Activated naive CD4-positive, alpha-beta T cell treated with anti-CD3 and anti-CD28 coated beads for 36 hours (primary cell): Measurements from ENCODE around the gene FAM222B. TPM values are rescaled to one million over a fixed set of nuclear protein-coding genes. Genes with fewer than 3 reads are reported as not detected.
"Not testable (repeated sequence)": the region's sequence is repeated elsewhere in the genome, so short reads cannot be mapped to it uniquely, and the experiment has no call there.

Experiments
- CTCF ChIA-PET: fragments of 350-600 bp; sonication (Branson Sonifier 250); formaldehyde crosslinking; loops from one replicate; lab custom pipeline; 2021; ENCODE audit warnings: antibody characterized with exemption; lab: Charles Lee
- DNase-seq: peaks from one replicate; pipeline ENCODE4 v3.0.0-alpha.2; 2020
- H3K27ac Mint-ChIP-seq: one replicate; pipeline ENCODE4 v1.8.0; 2021; ENCODE audit warnings: mild to moderate bottlenecking, mixed read lengths
- H3K27me3 Mint-ChIP-seq: one replicate; pipeline ENCODE4 v1.8.0; 2021; ENCODE audit warnings: low read depth, mixed read lengths
- H3K36me3 Mint-ChIP-seq: one replicate; pipeline ENCODE4 v1.8.0; 2021; ENCODE audit warnings: low read depth, mixed read lengths
- H3K4me1 Mint-ChIP-seq: one replicate; pipeline ENCODE4 v1.8.0; 2021; ENCODE audit warnings: low read depth, mixed read lengths
- H3K4me3 Mint-ChIP-seq: one replicate; pipeline ENCODE4 v1.8.0; 2021; ENCODE audit warnings: mild to moderate bottlenecking, moderate library complexity, mixed read lengths
- H3K9me3 Mint-ChIP-seq: one replicate; pipeline ENCODE4 v1.8.0; 2021; ENCODE audit warnings: mixed read lengths
- intact Hi-C: fragments of 100-400 bp; cut with micrococcal nuclease; formaldehyde crosslinking; loops from one replicate; pipeline ENCODE4 v1.15.1; 2023
- total RNA-seq, 2 experiments: library from RNA; stranded (reverse); gene quantifications; one replicate each; pipeline ENCODE4 v1.2.3, GENCODE V29; 2021

The FAM222B gene
- total RNA-seq, 2 experiments from 2014 or later = 11.2 TPM

DNA sequence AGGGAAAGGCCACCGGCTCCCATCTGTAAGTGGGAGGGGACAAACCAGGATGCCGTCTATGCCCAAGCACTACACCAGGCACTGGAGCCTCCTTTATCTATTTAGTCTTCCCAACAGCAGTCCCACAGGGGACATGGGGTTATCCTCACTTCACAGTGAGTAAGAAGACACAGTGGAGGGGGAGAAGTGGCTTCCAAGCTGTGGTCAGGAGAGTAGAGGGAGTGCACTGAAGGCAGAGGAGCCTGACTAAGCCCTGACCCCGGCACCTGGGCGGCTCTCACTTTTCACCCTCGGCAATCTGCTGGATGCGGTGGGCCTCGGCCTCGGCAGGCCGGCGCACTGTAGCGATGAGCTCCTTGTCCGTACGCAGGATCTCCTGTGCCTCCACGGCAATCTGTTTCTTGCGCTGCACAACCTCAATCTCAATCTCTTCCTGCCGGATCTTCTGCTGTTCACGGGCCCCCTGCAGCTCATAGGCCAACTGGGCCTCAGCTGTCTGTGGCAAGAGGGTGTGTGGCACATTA lies 39.0 kb upstream of the FAM222B start:
- DNase-seq = no peak
- Mint-ChIP-seq H3K36me3 (peaks cover 24% of the 10 kb centered on the region), H3K4me1 (peaks cover 19% of the 10 kb centered on the region), H3K4me3 (no peak overlapping the region), H3K27ac (no peak overlapping the region), H3K27me3 (no peaks in the 10 kb centered on the region), H3K9me3 (no peaks in the 10 kb centered on the region)
- intact Hi-C loops = no loop called here
- CTCF ChIA-PET = interaction anchor here (0.7 to 1.7 kb wide), 4 partner anchors 21 to 118 kb away, joined by 3 to 7 read pairs (median 4); no protein-coding TSS in a partner anchor

DNA sequence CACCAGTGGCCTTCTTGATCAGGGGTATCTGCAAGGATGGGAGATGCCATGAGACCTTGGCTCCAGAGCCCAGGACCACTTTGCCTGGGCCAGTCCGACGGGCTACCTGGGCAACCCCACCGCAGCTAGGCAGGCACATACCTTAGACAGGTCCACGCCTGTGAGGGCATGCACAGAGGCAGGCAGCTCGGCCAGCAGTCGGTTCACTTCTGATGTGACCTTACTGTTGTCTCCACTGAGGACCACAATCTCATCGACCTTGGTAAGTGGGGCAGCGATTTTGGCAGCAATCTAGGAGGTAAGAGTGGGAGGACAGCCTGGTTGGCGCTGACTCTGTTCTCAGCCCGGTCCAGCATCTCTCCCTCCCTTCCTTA lies 38.0 kb upstream of the FAM222B start:
- Mint-ChIP-seq H3K27me3 (no peaks in the 10 kb centered on the region), H3K9me3 (no peaks in the 10 kb centered on the region), H3K4me3 (no peak overlapping the region), H3K27ac (no peak overlapping the region), H3K36me3 (peaks cover 24% of the 10 kb centered on the region), H3K4me1 (peaks cover 29% of the 10 kb centered on the region)
- intact Hi-C loops = no loop called here
- CTCF ChIA-PET = interaction anchor here (1.3 kb wide), 1 partner anchor 32 kb away, joined by 8 read pairs; no protein-coding TSS in a partner anchor
- DNase-seq = no peak

DNA sequence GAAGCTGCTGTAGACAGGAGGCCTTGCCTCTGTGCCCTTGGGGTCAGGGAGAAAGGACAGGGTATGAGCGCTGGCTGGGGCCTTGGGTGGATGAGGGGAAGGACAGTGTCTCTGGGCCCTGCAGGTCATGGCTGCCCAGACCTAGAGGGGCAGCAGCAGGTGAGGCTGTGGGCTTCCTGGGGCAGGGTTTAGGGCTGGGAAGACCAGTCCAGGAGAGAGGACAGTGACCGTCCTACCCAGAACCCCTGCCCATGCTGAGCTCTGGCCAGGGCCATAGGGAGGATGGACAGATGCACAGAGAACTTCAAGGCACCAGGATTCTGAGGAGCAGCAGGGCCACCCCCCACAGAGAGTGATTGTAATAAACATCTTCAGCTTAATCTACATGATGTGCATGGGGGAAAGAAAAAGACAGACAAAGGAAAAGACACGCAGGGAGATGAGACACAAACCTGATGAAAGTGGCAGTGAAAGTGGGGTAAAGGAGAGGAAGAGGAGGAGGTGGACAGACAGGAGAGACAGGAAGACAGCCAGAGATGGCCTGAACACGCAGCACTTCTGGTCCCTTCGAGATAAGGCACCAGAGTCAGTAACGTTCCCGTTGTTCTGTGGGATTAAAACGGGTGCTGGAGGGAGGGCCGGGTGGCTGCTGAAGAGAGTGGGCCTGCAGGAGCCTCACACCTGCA lies 37.4 kb upstream of the FAM222B start:
- H3K4me1 Mint-ChIP-seq = peaks cover 34% of the 10 kb centered on the region
- no peak for DNase-seq
- no peaks in the 10 kb centered on the region for H3K9me3 Mint-ChIP-seq
- H3K27ac Mint-ChIP-seq = no peak overlapping the region
- intact Hi-C loops = loop anchor here (1.0 to 10.0 kb wide), 4 partner anchors 38 to 305 kb away; partner anchors contain the start of genes ALDOC, FAM222B and PIGS
- CTCF ChIA-PET = interaction anchor here (0.6 to 2.3 kb wide), 6 partner anchors 11 to 153 kb away, joined by 3 to 14 read pairs (median 6); no protein-coding TSS in a partner anchor
- H3K27me3 Mint-ChIP-seq = no peaks in the 10 kb centered on the region
- H3K4me3 Mint-ChIP-seq = no peak overlapping the region
- peaks cover 23% of the 10 kb centered on the region for H3K36me3 Mint-ChIP-seq

- H3K36me3 Mint-ChIP-seq = peaks cover 21% of the 10 kb centered on the region
- DNase-seq = peak; percentile 55
- H3K9me3 Mint-ChIP-seq = no peaks in the 10 kb centered on the region
- H3K27ac Mint-ChIP-seq = peak overlapping the region; percentile 8
- H3K27me3 Mint-ChIP-seq = no peaks in the 10 kb centered on the region
- CTCF ChIA-PET = interaction anchor here (0.6 to 2.3 kb wide), 11 partner anchors 10 to 152 kb away, joined by 3 to 14 read pairs (median 4); partner anchors contain the start of gene FLOT2
- no peak overlapping the region for H3K4me3 Mint-ChIP-seq
- peaks cover 37% of the 10 kb centered on the region for H3K4me1 Mint-ChIP-seq
- intact Hi-C loops = loop anchor here (1.0 to 10.0 kb wide), 4 partner anchors 37 to 304 kb away; partner anchors contain the start of genes ALDOC, FAM222B and PIGS
These were observed 36.4 kb upstream of the FAM222B start for GRCh38 chr17:28878981-28879380.

DNA sequence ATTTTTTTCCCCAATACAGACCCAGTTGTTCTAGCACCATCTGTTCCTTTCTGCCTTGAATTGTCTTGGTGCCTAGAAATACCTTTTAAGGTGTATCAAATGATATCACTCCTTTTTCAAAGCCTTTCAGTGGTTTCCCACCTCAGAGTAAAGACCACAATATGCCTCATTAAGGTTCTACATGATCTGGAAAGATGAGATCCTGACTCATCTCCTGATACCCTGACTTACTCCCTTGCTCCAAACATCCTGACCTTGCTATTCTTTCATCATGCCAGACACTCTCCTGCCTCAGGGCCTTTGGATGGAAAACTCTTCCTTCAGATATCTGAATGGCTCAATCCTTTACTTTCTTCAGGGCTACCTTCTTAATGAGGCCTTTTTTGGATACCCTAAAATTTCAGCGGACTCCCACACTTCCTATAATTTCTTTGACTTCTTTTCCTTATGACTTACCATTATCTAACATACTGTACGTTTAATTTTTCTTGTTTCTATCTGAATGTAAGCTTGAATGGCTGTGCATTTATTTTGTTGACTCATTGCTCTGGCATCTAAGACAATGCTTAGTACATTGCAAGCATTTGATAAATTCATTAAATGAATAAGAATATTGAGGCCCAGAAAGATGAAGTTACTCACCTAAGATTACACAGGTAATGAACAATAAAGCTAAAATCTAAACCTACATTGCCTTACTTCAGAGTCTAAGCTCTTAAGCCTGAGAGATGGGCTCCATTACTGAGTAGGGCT lies 35.7 kb upstream of the FAM222B start:
- DNase-seq = no peak
- no peaks in the 10 kb centered on the region for H3K9me3 Mint-ChIP-seq
- intact Hi-C loops = loop anchor here (5.0 to 10.0 kb wide), 2 partner anchors 36 to 304 kb away; partner anchors contain the start of genes ALDOC, FAM222B and PIGS
- H3K27me3 Mint-ChIP-seq = no peaks in the 10 kb centered on the region
- H3K27ac Mint-ChIP-seq = peak overlapping the region; percentile 0
- no peak overlapping the region for H3K4me3 Mint-ChIP-seq
- peaks cover 21% of the 10 kb centered on the region for H3K36me3 Mint-ChIP-seq
- CTCF ChIA-PET = interaction anchor here (0.6 to 2.3 kb wide), 9 partner anchors 12 to 152 kb away, joined by 3 to 14 read pairs (median 4); partner anchors contain the start of gene FLOT2
- H3K4me1 Mint-ChIP-seq = peaks cover 37% of the 10 kb centered on the region

DNA sequence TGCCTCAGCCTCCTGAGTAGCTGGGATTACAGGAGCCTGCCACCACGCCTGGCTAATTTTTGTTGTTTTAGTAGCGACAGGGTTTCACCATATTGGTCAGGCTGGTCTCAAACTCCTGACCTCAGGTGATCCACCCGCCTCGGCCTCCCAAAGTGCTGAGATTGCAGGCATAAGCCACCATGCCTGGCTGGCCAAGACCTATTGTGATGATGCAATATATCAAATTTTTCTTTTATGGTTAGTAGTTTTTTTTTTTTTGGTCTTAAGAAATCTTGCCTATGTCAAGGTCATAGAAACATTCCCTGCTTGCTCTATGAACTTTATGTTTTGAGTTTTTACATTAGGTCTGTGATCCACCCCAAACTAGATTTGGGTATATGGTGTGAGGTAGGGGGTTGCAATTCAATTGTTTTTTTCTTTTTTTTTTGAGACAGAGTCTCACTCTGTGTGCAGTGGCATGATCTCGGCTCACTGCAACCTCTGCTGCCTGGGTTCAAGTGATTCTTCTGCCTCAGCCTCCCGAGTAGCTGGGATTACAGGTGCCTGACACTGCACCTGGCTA lies 34.6 kb upstream of the FAM222B start:
- DNase-seq, H3K9me3 Mint-ChIP-seq: not testable (repeated sequence)
- CTCF ChIA-PET = interaction anchor here (0.6 kb wide), 1 partner anchor 109 kb away, joined by 3 read pairs; no protein-coding TSS in a partner anchor

GRCh38 chr17:28875848-28876550 lies 33.4 kb upstream of the FAM222B start:
- Mint-ChIP-seq H3K27ac (peak overlapping the region; percentile 63), H3K4me3 (no peak overlapping the region), H3K27me3 (no peaks in the 10 kb centered on the region), H3K9me3 (no peaks in the 10 kb centered on the region), H3K36me3 (peaks cover 16% of the 10 kb centered on the region), H3K4me1 (peaks cover 48% of the 10 kb centered on the region)
- peak; percentile 34 for DNase-seq
- CTCF ChIA-PET = interaction anchor here (1.0 to 1.7 kb wide), 4 partner anchors 17 to 148 kb away, joined by 4 to 7 read pairs (median 6); partner anchors contain the start of gene FLOT2
- intact Hi-C loops = loop anchor here (1.0 to 10.0 kb wide), 5 partner anchors 21 to 301 kb away; partner anchors contain the start of genes ALDOC, FAM222B, FLOT2 and PIGS

More for the DNA sequence above, 34.6 kb upstream of the FAM222B start:
- H3K27ac Mint-ChIP-seq, H3K4me3 Mint-ChIP-seq, H3K27me3 Mint-ChIP-seq: not testable (repeated sequence)
- intact Hi-C loops = loop anchor here (5.0 to 10.0 kb wide), 2 partner anchors 35 to 302 kb away; partner anchors contain the start of genes ALDOC, FAM222B and PIGS
- peaks cover 21% of the 10 kb centered on the region for H3K36me3 Mint-ChIP-seq
- H3K4me1 Mint-ChIP-seq = peaks cover 37% of the 10 kb centered on the region

- no peaks in the 10 kb centered on the region for H3K27me3 Mint-ChIP-seq
- no peak for DNase-seq
- peaks cover 50% of the 10 kb centered on the region for H3K4me1 Mint-ChIP-seq
- H3K4me3 Mint-ChIP-seq = no peak overlapping the region
- no peak overlapping the region for H3K27ac Mint-ChIP-seq
- no peaks in the 10 kb centered on the region for H3K9me3 Mint-ChIP-seq
- H3K36me3 Mint-ChIP-seq = peaks cover 10% of the 10 kb centered on the region
- intact Hi-C loops = loop anchor here (5.0 to 10.0 kb wide), 2 partner anchors 32 to 300 kb away; partner anchors contain the start of genes ALDOC, FAM222B and PIGS
- CTCF ChIA-PET = interaction anchor here (0.7 to 1.7 kb wide), 2 partner anchors 18 to 26 kb away, joined by 3 to 7 read pairs; no protein-coding TSS in a partner anchor
These were observed 32.2 kb upstream of the FAM222B start for GRCh38 chr17:28874750-28875149.

DNA sequence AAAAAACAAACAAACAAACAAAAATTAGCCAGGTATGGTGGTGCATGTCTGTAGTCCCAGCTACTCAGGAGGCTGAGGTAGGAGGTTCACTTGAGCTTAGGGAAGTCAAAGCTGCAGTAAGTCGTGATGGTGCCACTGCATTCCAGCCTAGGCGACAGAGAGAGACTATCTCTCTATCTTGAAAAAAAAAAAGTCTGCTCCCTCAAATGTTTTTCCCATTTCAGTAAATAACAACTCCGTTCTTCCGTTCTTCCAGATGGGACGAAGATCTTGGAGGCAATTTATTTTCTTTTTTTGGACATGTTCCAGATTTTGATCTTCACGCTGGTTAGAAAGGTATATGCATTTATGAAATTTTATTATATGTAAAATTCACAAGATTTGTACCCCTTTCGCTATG lies 31.2 kb upstream of the FAM222B start:
- DNase-seq = no peak
- no peaks in the 10 kb centered on the region for H3K27me3 Mint-ChIP-seq
- CTCF ChIA-PET = interaction anchor here (0.6 kb wide), 1 partner anchor 332 kb away, joined by 4 read pairs; no protein-coding TSS in a partner anchor
- peaks cover 8% of the 10 kb centered on the region for H3K36me3 Mint-ChIP-seq
- H3K27ac Mint-ChIP-seq = no peak overlapping the region
- no peaks in the 10 kb centered on the region for H3K9me3 Mint-ChIP-seq
- intact Hi-C loops = loop anchor here (10.0 kb wide), 1 partner anchor 299 kb away; the partner anchor contains the start of genes ALDOC and PIGS
- peaks cover 50% of the 10 kb centered on the region for H3K4me1 Mint-ChIP-seq
- no peak overlapping the region for H3K4me3 Mint-ChIP-seq

GRCh38 chr17:28871056-28871579 lies 28.5 kb upstream of the FAM222B start:
- Mint-ChIP-seq H3K36me3 (no peaks in the 10 kb centered on the region), H3K27me3 (no peaks in the 10 kb centered on the region), H3K4me1 (peaks cover 26% of the 10 kb centered on the region), H3K4me3 (no peak overlapping the region), H3K27ac (peak overlapping the region; percentile 85), H3K9me3 (no peaks in the 10 kb centered on the region)
- CTCF ChIA-PET = interaction anchor here (0.7 to 2.1 kb wide), 9 partner anchors 25 to 420 kb away, joined by 3 to 12 read pairs (median 4); partner anchors contain the start of gene DHRS13
- intact Hi-C loops = loop anchor here (1.0 to 10.0 kb wide), 2 partner anchors 32 to 296 kb away; partner anchors contain the start of genes ALDOC, DHRS13 and PIGS
- DNase-seq = peak; percentile 85
